PFSK-1 (cell line): ENCODE measurements around the gene RPAP2.

Source experiments
- POLR2AphosphoS5 ChIP-seq: IDR thresholded peaks from 2 replicates; pipeline ENCODE4 v1.6.1; 2012; ENCODE audit warnings: low read depth, mild to moderate bottlenecking, control low read depth, low read length, moderate library complexity
- SIN3A ChIP-seq: IDR thresholded peaks from 2 replicates; pipeline ENCODE4 v1.6.1; 2012; ENCODE audit warnings: mild to moderate bottlenecking, low read length, moderate library complexity, borderline replicate concordance; ENCODE audit not compliant: insufficient read depth
- TF ChIP-seq, protein P1 (sequence below), 2 experiments: IDR thresholded peaks; 2 replicates each; pipeline versions ENCODE4 v1.6.1 to v1.8.0; 2011 to 2012; ENCODE audit warnings: low read depth in 2 of 2, low read length in 2 of 2, control low read depth in 1 of 2, inconsistent platforms in 1 of 2, mild to moderate bottlenecking in 1 of 2, moderate library complexity in 1 of 2; ENCODE audit not compliant: insufficient read depth in 1 of 2

DNA sequence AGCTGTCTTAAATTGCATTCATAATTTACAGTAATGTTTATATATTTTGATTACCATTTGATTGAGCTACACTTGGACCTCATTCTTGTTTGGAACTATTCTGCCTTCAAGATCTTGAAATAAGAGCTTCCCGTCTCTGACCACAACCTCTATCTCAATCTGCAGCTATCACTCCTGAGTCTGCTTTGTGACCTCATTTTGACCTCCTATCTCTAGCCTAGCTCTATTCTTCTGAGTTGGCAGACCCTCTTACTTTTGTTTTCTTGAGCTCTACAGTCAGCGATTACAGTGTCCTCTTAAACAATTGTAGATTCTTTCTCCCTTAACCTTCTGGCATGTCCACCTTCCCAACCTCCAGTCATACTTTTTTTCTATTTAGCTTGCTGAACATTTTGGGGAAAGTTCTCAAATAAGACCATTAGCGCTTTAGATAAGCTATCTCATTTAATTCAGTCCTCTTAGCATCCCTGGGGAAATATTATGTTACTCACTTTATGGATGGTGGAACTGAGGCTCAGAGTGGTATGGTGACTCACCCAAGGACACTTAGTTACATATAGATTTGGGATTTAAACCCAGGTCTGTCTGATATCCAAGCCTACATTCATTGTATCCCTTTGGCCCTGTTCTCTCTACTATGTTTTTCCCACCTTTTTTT lies 19.1 kb downstream of the RPAP2 start:
- TF ChIP-seq SIN3A (no peak), POLR2AphosphoS5 (no peak)
- TF ChIP-seq, protein P1, sequence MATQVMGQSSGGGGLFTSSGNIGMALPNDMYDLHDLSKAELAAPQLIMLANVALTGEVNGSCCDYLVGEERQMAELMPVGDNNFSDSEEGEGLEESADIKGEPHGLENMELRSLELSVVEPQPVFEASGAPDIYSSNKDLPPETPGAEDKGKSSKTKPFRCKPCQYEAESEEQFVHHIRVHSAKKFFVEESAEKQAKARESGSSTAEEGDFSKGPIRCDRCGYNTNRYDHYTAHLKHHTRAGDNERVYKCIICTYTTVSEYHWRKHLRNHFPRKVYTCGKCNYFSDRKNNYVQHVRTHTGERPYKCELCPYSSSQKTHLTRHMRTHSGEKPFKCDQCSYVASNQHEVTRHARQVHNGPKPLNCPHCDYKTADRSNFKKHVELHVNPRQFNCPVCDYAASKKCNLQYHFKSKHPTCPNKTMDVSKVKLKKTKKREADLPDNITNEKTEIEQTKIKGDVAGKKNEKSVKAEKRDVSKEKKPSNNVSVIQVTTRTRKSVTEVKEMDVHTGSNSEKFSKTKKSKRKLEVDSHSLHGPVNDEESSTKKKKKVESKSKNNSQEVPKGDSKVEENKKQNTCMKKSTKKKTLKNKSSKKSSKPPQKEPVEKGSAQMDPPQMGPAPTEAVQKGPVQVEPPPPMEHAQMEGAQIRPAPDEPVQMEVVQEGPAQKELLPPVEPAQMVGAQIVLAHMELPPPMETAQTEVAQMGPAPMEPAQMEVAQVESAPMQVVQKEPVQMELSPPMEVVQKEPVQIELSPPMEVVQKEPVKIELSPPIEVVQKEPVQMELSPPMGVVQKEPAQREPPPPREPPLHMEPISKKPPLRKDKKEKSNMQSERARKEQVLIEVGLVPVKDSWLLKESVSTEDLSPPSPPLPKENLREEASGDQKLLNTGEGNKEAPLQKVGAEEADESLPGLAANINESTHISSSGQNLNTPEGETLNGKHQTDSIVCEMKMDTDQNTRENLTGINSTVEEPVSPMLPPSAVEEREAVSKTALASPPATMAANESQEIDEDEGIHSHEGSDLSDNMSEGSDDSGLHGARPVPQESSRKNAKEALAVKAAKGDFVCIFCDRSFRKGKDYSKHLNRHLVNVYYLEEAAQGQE (IDR thresholded peaks at IDR 0.05; ENCODE audit: insufficient read depth in 1 of 2, low read depth in 2 of 2, low read length in 2 of 2), result no peak
